HUES6 (cell line): ENCODE measurements around the gene TXK.

Source experiments
- H3K27ac ChIP-seq: 2 replicates; pipeline ENCODE4 v1.7.0; 2013; ENCODE audit warnings: low read depth, mild to moderate bottlenecking, low read length, inconsistent platforms
- H3K27me3 ChIP-seq: 2 replicates; pipeline ENCODE4 v1.6.1; 2013; ENCODE audit warnings: low read length; ENCODE audit not compliant: control insufficient read depth, insufficient read depth
- H3K36me3 ChIP-seq: 2 replicates; pipeline ENCODE4 v1.6.1; 2013; ENCODE audit warnings: low read length; ENCODE audit not compliant: control insufficient read depth, insufficient read depth
- H3K4me1 ChIP-seq: 2 replicates; pipeline ENCODE4 v1.6.1; 2013; ENCODE audit warnings: low read length; ENCODE audit not compliant: control insufficient read depth, insufficient read depth
- H3K4me3 ChIP-seq: 2 replicates; pipeline ENCODE4 v1.5.1; 2013; ENCODE audit warnings: low read depth, low read length
- H3K9ac ChIP-seq: one replicate; pipeline ENCODE4 v1.6.1; 2013; ENCODE audit warnings: mild to moderate bottlenecking, low read length
- H3K9me3 ChIP-seq: 2 replicates; pipeline ENCODE4 v1.6.1; 2013; ENCODE audit warnings: low read depth, low read length; ENCODE audit not compliant: control insufficient read depth, insufficient read depth

The TXK gene

GRCh38 chr4:48049483-48049882 lies 84.6 kb downstream of the TXK start:
- Histone ChIP-seq H3K27ac (no peak overlapping the region), H3K4me1 (no peaks in the 10 kb centered on the region; the same call in 1 of the 2 replicates), H3K9ac (no peak overlapping the region), H3K4me3 (no peak overlapping the region), H3K9me3 (no peaks in the 10 kb centered on the region), H3K27me3 (no peaks in the 10 kb centered on the region), H3K36me3 (no peaks in the 10 kb centered on the region)

GRCh38 chr4:48047896-48048295 lies 86.2 kb downstream of the TXK start:
- no peak overlapping the region for H3K27ac ChIP-seq
- no peaks in the 10 kb centered on the region for H3K27me3 ChIP-seq
- no peaks in the 10 kb centered on the region; the same call in 1 of the 2 replicates for H3K4me1 ChIP-seq
- H3K4me3 ChIP-seq, result no peak overlapping the region
- no peak overlapping the region for H3K9ac ChIP-seq
- no peaks in the 10 kb centered on the region for H3K36me3 ChIP-seq
- H3K9me3 ChIP-seq, result no peaks in the 10 kb centered on the region

- Histone ChIP-seq H3K4me1 (no peaks in the 10 kb centered on the region; the same call in 1 of the 2 replicates), H3K27me3 (no peaks in the 10 kb centered on the region), H3K9me3 (no peaks in the 10 kb centered on the region), H3K36me3 (no peaks in the 10 kb centered on the region), H3K9ac (no peak overlapping the region), H3K4me3 (no peak overlapping the region), H3K27ac (no peak overlapping the region)
Measured at GRCh38 chr4:48047421-48047844, 86.6 kb downstream of the TXK start.

GRCh38 chr4:48046059-48046458 lies 88.0 kb downstream of the TXK start:
- no peak overlapping the region for H3K4me3 ChIP-seq
- H3K27ac ChIP-seq, result no peak overlapping the region
- H3K27me3 ChIP-seq, result no peaks in the 10 kb centered on the region
- no peaks in the 10 kb centered on the region for H3K36me3 ChIP-seq
- H3K9ac ChIP-seq, result no peak overlapping the region
- H3K4me1 ChIP-seq, result peaks cover 2% of the 10 kb centered on the region
- no peaks in the 10 kb centered on the region for H3K9me3 ChIP-seq

GRCh38 chr4:48044298-48044697 lies 89.8 kb downstream of the TXK start:
- Histone ChIP-seq H3K4me1 (peaks cover 2% of the 10 kb centered on the region), H3K4me3 (no peak overlapping the region), H3K9ac (no peak overlapping the region), H3K36me3 (no peaks in the 10 kb centered on the region), H3K27ac (no peak overlapping the region), H3K27me3 (no peaks in the 10 kb centered on the region), H3K9me3 (no peaks in the 10 kb centered on the region)

GRCh38 chr4:48043504-48043903 lies 90.5 kb downstream of the TXK start:
- Histone ChIP-seq H3K4me1 (peaks cover 2% of the 10 kb centered on the region), H3K4me3 (no peak overlapping the region), H3K27ac (no peak overlapping the region), H3K36me3 (no peaks in the 10 kb centered on the region), H3K27me3 (no peaks in the 10 kb centered on the region), H3K9me3 (no peaks in the 10 kb centered on the region), H3K9ac (no peak overlapping the region)

GRCh38 chr4:48042979-48043461 lies 91.0 kb downstream of the TXK start:
- H3K27me3 ChIP-seq, result no peaks in the 10 kb centered on the region
- peaks cover 2% of the 10 kb centered on the region for H3K4me1 ChIP-seq
- no peak overlapping the region for H3K9ac ChIP-seq
- no peaks in the 10 kb centered on the region for H3K36me3 ChIP-seq
- no peak overlapping the region for H3K27ac ChIP-seq
- H3K9me3 ChIP-seq, result no peaks in the 10 kb centered on the region
- no peak overlapping the region for H3K4me3 ChIP-seq

- Histone ChIP-seq H3K36me3 (no peaks in the 10 kb centered on the region), H3K4me1 (peaks cover 2% of the 10 kb centered on the region; the same call in 1 of the 2 replicates), H3K9me3 (no peaks in the 10 kb centered on the region), H3K9ac (no peak overlapping the region), H3K27me3 (no peaks in the 10 kb centered on the region), H3K4me3 (no peak overlapping the region), H3K27ac (no peak overlapping the region)
Measured at GRCh38 chr4:48041535-48042137, 92.4 kb downstream of the TXK start.

GRCh38 chr4:48039561-48039960 lies 94.5 kb downstream of the TXK start:
- Histone ChIP-seq H3K9me3 (no peaks in the 10 kb centered on the region), H3K4me1 (peaks cover 2% of the 10 kb centered on the region; the same call in 1 of the 2 replicates), H3K27ac (no peak overlapping the region), H3K9ac (no peak overlapping the region), H3K4me3 (no peak overlapping the region), H3K36me3 (peaks cover 3% of the 10 kb centered on the region; the same call in 1 of the 2 replicates), H3K27me3 (no peaks in the 10 kb centered on the region)

- H3K9me3 ChIP-seq, result no peaks in the 10 kb centered on the region
- H3K9ac ChIP-seq, result no peak overlapping the region
- H3K4me1 ChIP-seq, result peaks cover 2% of the 10 kb centered on the region; the same call in 1 of the 2 replicates
- H3K27me3 ChIP-seq, result no peaks in the 10 kb centered on the region
- no peak overlapping the region for H3K27ac ChIP-seq
- H3K4me3 ChIP-seq, result no peak overlapping the region
- peaks cover 4% of the 10 kb centered on the region; the same call in 1 of the 2 replicates for H3K36me3 ChIP-seq
Measured at GRCh38 chr4:48038666-48039065, 95.4 kb downstream of the TXK start.

- Histone ChIP-seq H3K27ac (no peak overlapping the region), H3K9ac (no peak overlapping the region), H3K4me1 (peaks cover 2% of the 10 kb centered on the region; the same call in 1 of the 2 replicates), H3K27me3 (no peaks in the 10 kb centered on the region), H3K36me3 (peaks cover 4% of the 10 kb centered on the region; the same call in 1 of the 2 replicates), H3K9me3 (no peaks in the 10 kb centered on the region), H3K4me3 (no peak overlapping the region)
Measured at GRCh38 chr4:48037117-48037462, 97.0 kb downstream of the TXK start.
